ENCODE data around the gene ADCYAP1R1. TPM values are rescaled to one million over a fixed set of nuclear protein-coding genes. Genes with fewer than 3 reads are reported as not detected.

Gene ADCYAP1R1
- total and polyA plus RNA-seq, 2 of the 8 experiments (the other 6 are each of a cell fraction or from before 2014, with no cell fraction given), result 14.4 to 14.6 TPM

DNA sequence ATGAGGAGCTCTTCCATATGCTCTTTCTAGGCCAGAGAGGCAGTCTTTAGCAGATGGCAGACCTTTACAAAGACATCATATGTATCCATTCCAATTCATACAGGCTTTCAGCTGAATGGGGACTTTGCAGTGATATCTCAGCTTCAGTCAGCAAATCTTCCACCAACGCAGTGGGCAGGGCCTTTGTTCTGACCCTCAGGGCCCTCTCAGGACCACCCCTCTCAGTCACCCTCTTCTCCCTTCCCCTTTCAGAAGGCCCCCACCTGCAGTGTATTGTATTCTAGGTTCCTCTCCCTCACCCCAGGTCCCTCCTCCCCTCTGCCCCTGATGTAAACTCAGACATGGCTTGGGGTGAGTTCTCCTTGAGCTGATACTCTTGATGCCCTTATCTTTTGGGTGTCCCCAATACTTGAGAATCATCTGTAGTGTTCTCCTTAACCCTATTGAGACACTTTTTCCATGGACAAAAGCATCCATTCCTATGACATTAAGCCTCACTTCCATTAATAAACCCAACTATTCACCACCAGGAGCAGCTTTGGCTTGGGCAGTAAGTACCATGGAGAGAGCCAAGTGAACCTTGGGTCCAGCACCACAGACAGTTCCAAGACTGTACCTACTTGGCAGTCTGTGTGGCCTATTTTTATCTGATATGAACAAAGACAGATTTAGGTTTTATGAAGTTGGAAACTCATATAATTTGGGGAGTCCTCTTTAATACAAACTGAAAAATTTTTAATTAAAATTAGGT lies 62.7 kb downstream of the ADCYAP1R1 start (continued):
- TF ChIP-seq ATF2 (IDR thresholded peaks at IDR 0.05; ENCODE audit: low read length), result no peak
- no peak for TF ChIP-seq SP1 (IDR thresholded peaks at IDR 0.05; ENCODE audit: low read depth, low read length)
- TF ChIP-seq HDAC2 (IDR thresholded peaks at IDR 0.05; ENCODE audit: borderline replicate concordance in 1 of 2, low read depth in 2 of 2, low read length in 2 of 2), result peak; percentile 69 to 93; a peak in 2 of 4 replicates
- TF ChIP-seq BACH1 (IDR thresholded peaks at IDR 0.05; ENCODE audit: low read length), result no peak
- TF ChIP-seq SIN3A (conservative IDR thresholded peaks at IDR 0.05 in 1 of 2, IDR thresholded peaks at IDR 0.05 in 1 of 2; ENCODE audit: low read depth in 1 of 2, low read length in 2 of 2), result peak; percentile 98 to 99
- TF ChIP-seq EP300 (IDR thresholded peaks at IDR 0.05; ENCODE audit: borderline replicate concordance in 1 of 2, low read depth in 2 of 2, low read length in 2 of 2), result no peak
- no peak for TF ChIP-seq SP4 (IDR thresholded peaks at IDR 0.05; ENCODE audit: low read length)
- TF ChIP-seq BRCA1 (IDR thresholded peaks at IDR 0.05; ENCODE audit: low read depth, low read length), result no peak
- TF ChIP-seq TCF12 (IDR thresholded peaks at IDR 0.05; ENCODE audit: low read depth, low read length), result no peak
- TF ChIP-seq SAP30 (IDR thresholded peaks at IDR 0.05; ENCODE audit: insufficient read depth, insufficient replicate concordance, low read length), result peak; percentile 80
- TF ChIP-seq CHD2 (IDR thresholded peaks at IDR 0.05; ENCODE audit: low read length), result no peak
- no peak for TF ChIP-seq USF2 (IDR thresholded peaks at IDR 0.05; ENCODE audit: low read length)
